Measurements from ENCODE around the gene CNTNAP3.
"Not testable (repeated sequence)": the region's sequence is repeated elsewhere in the genome, so short reads cannot be mapped to it uniquely, and the experiment has no call there.

DNA sequence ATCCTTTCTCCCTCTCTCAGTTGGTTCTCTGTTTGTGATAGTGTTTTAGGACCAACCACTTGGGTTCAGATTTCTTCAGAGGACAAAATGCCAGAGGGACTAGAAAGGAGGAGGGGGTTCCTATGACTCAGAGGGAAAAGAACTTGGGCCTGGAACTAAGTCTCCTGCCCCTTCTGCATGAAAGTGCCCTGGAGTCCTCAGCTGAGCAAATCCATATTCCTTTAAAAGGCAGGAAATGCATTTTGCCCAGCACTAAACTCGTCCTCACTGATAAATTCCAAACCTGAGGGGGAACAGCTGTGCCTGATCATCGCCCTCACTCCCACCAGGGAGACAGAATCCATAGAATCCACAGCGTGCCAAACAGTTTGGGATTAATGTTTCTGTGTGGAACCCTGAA is 78.2 kb downstream of the CNTNAP3 start:
- TF ChIP-seq, protein P1, sequence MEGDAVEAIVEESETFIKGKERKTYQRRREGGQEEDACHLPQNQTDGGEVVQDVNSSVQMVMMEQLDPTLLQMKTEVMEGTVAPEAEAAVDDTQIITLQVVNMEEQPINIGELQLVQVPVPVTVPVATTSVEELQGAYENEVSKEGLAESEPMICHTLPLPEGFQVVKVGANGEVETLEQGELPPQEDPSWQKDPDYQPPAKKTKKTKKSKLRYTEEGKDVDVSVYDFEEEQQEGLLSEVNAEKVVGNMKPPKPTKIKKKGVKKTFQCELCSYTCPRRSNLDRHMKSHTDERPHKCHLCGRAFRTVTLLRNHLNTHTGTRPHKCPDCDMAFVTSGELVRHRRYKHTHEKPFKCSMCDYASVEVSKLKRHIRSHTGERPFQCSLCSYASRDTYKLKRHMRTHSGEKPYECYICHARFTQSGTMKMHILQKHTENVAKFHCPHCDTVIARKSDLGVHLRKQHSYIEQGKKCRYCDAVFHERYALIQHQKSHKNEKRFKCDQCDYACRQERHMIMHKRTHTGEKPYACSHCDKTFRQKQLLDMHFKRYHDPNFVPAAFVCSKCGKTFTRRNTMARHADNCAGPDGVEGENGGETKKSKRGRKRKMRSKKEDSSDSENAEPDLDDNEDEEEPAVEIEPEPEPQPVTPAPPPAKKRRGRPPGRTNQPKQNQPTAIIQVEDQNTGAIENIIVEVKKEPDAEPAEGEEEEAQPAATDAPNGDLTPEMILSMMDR (conservative IDR thresholded peaks at IDR 0.05): not testable (repeated sequence)
- not testable (repeated sequence) for TF ChIP-seq EZH2 (IDR thresholded peaks at IDR 0.05; ENCODE audit: low read depth)
